PC-9 (cell line): Measurements from ENCODE around the gene GPI. TPM values are rescaled to one million over a fixed set of nuclear protein-coding genes. Genes with fewer than 3 reads are reported as not detected.

Experiments used
- BruUV-seq: library from RNA; stranded (reverse); fragments of 400-500 nt; replicated peaks from 2 replicates; lab custom pipeline; 2021; lab: Mats Ljungman, UMichigan
- CTCF ChIA-PET: fragments of 300-600 bp; sonication (Branson Sonifier 250); formaldehyde crosslinking; loops from one replicate; lab custom pipeline; 2022; ENCODE audit warnings: antibody characterized with exemption; lab: Charles Lee
- POLR2A ChIA-PET: fragments of 300-600 bp; sonication (Branson Sonifier 250); formaldehyde crosslinking; loops from one replicate; lab custom pipeline; 2022; ENCODE audit warnings: antibody characterized with exemption; ENCODE audit not compliant: unreplicated experiment; lab: Charles Lee
- DNase-seq, 2 experiments: peaks; one replicate each; pipeline versions ENCODE4 v3.0.0 to v3.0.0-alpha.2; 2015 to 2022; ENCODE audit warnings: mixed read lengths in 1 of 2
- H2AFZ ChIP-seq: fragments of 200-600 bp; sonication (generic); 2 replicates; pipeline ENCODE4 v1.8.1; 2017; ENCODE audit warnings: antibody characterized with exemption
- H3F3A ChIP-seq: fragments of 200-600 bp; sonication (generic); 2 replicates; pipeline ENCODE4 v1.8.1; 2017; ENCODE audit warnings: antibody characterized with exemption, mild to moderate bottlenecking, low read depth; ENCODE audit not compliant: insufficient read depth
- H3K27ac ChIP-seq: fragments of 200-600 bp; sonication (generic); 2 replicates; pipeline ENCODE4 v1.6.1; 2016; ENCODE audit warnings: mixed run types
- H3K27me3 ChIP-seq: fragments of 200-600 bp; sonication (generic); 2 replicates; pipeline ENCODE4 v1.6.1; 2016; ENCODE audit warnings: low read depth, mixed run types; ENCODE audit not compliant: insufficient read depth
- H3K36me3 ChIP-seq: fragments of 200-600 bp; sonication (generic); 2 replicates; pipeline ENCODE4 v1.6.1; 2016; ENCODE audit warnings: low read depth, mixed run types
- H3K4me1 ChIP-seq: fragments of 200-600 bp; sonication (generic); replicated peaks from 2 replicates; pipeline ENCODE4 v1.6.1; 2016; ENCODE audit warnings: mixed run types; ENCODE audit not compliant: insufficient read depth
- H3K4me2 ChIP-seq: fragments of 200-600 bp; sonication (generic); 2 replicates; pipeline ENCODE4 v1.6.1; 2017; ENCODE audit warnings: mixed run types
- H3K4me3 ChIP-seq: fragments of 200-600 bp; sonication (generic); 2 replicates; pipeline ENCODE4 v1.6.1; 2016; ENCODE audit warnings: mixed run types
- H3K79me2 ChIP-seq: fragments of 200-600 bp; sonication (generic); 2 replicates; pipeline ENCODE4 v1.6.1; 2017; ENCODE audit warnings: low read depth, mixed run types
- H3K9me2 ChIP-seq: fragments of 200-600 bp; sonication (generic); 2 replicates; pipeline ENCODE4 v1.8.1; 2017; ENCODE audit warnings: mild to moderate bottlenecking; ENCODE audit not compliant: insufficient read depth
- H3K9me3 ChIP-seq: fragments of 200-600 bp; sonication (generic); 2 replicates; pipeline ENCODE4 v1.8.1; 2016; ENCODE audit warnings: low read depth; ENCODE audit not compliant: insufficient read depth
- H4K20me1 ChIP-seq: fragments of 200-600 bp; sonication (generic); 2 replicates; pipeline ENCODE4 v1.8.1; 2017; ENCODE audit not compliant: insufficient read depth
- CTCF ChIP-seq: fragments of 200-600 bp; sonication (generic); conservative IDR thresholded peaks from 2 replicates; pipeline ENCODE4 v1.6.1; 2017; ENCODE audit warnings: mixed run types, antibody characterized with exemption, mild to moderate bottlenecking, moderate library complexity
- EZH2 ChIP-seq: fragments of 200-600 bp; sonication (generic); IDR thresholded peaks from 2 replicates; pipeline ENCODE4 v1.8.0; 2017; ENCODE audit warnings: antibody characterized with exemption, low read depth
- intact Hi-C: fragments of 100-400 bp; cut with micrococcal nuclease; formaldehyde crosslinking; loops from one replicate; pipeline ENCODE4 v1.10.0; 2022; ENCODE audit not compliant: unreplicated experiment
- total RNA-seq: library from RNA; stranded (reverse); gene quantifications from 2 replicates; pipeline ENCODE4 v1.2.3, GENCODE V29; 2021

GPI gene
- total RNA-seq, 1 experiment from 2014 or later, result 522 TPM

GRCh38 chr19:34359140-34359953, 5.6 kb upstream of the GPI start:
- H3K36me3 ChIP-seq, result no peaks in the 10 kb centered on the region
- ChIA-PET POLR2A (interaction anchor here (0.5 to 0.9 kb wide), 9 partner anchors 11 to 981 kb away, joined by 4 to 15 read pairs (median 4); partner anchors contain the start of gene WTIP), CTCF (interaction anchor here (0.5 to 0.6 kb wide), 2 partner anchors 33 to 96 kb away, joined by 3 to 10 read pairs; no protein-coding TSS in a partner anchor)
- DNase-seq, result peak; percentile 93 to 100
- H3K27me3 ChIP-seq, result no peaks in the 10 kb centered on the region
- H3F3A ChIP-seq, result peaks cover 29% of the 10 kb centered on the region; the same call in 1 of the 2 replicates
- H3K4me3 ChIP-seq, result peak overlapping the region; percentile 71
- TF ChIP-seq EZH2, result no peak
- peak; percentile 62 for TF ChIP-seq CTCF
- H3K9me2 ChIP-seq, result no peaks in the 10 kb centered on the region
- H3K27ac ChIP-seq, result peak overlapping the region; percentile 81
- intact Hi-C loops, result loop anchor here (5.0 kb wide), 1 partner anchor 68 kb away; the partner anchor contains the start of gene UBA2
- H3K4me1 ChIP-seq, result peaks cover 21% of the 10 kb centered on the region
- no TSS peak for BruUV-seq
- H3K4me2 ChIP-seq, result peak overlapping the region; percentile 77
- H3K79me2 ChIP-seq, result no peaks in the 10 kb centered on the region
- H4K20me1 ChIP-seq, result no peaks in the 10 kb centered on the region
- H3K9me3 ChIP-seq, result no peaks in the 10 kb centered on the region
- peak overlapping the region; percentile 84 for H2AFZ ChIP-seq

GRCh38 chr19:34359954-34360315, 5.1 kb upstream of the GPI start:
- H3K9me3 ChIP-seq, result no peaks in the 10 kb centered on the region
- POLR2A ChIA-PET, result interaction anchor here (0.6 to 0.9 kb wide), 4 partner anchors 11 to 853 kb away, joined by 4 to 5 read pairs (median 4); no protein-coding TSS in a partner anchor
- TSS peak; percentile 89 for BruUV-seq
- DNase-seq, result no peak
- peaks cover 21% of the 10 kb centered on the region for H3K4me1 ChIP-seq
- H3K4me2 ChIP-seq, result peak overlapping the region; percentile 77
- H3K27ac ChIP-seq, result peak overlapping the region; percentile 81
- H2AFZ ChIP-seq, result peak overlapping the region; percentile 68
- TF ChIP-seq EZH2, result no peak
- TF ChIP-seq CTCF, result no peak
- CTCF ChIA-PET, result interaction anchor here (0.5 kb wide), 1 partner anchor 33 kb away, joined by 3 read pairs; no protein-coding TSS in a partner anchor
- H3K9me2 ChIP-seq, result no peaks in the 10 kb centered on the region
- H3F3A ChIP-seq, result peaks cover 33% of the 10 kb centered on the region; the same call in 1 of the 2 replicates
- no peaks in the 10 kb centered on the region for H4K20me1 ChIP-seq
- H3K36me3 ChIP-seq, result no peaks in the 10 kb centered on the region
- intact Hi-C loops, result loop anchor here (5.0 kb wide), 1 partner anchor 67 kb away; the partner anchor contains the start of gene UBA2
- H3K4me3 ChIP-seq, result peak overlapping the region; percentile 71
- no peaks in the 10 kb centered on the region for H3K79me2 ChIP-seq
- no peaks in the 10 kb centered on the region for H3K27me3 ChIP-seq

GRCh38 chr19:34360354-34360909, 4.6 kb upstream of the GPI start:
- DNase-seq, result no peak
- no TSS peak for BruUV-seq
- Histone ChIP-seq H3K4me1 (peaks cover 21% of the 10 kb centered on the region), H3F3A (peaks cover 33% of the 10 kb centered on the region; the same call in 1 of the 2 replicates), H4K20me1 (no peaks in the 10 kb centered on the region), H2AFZ (no peak overlapping the region), H3K9me3 (no peaks in the 10 kb centered on the region), H3K9me2 (no peaks in the 10 kb centered on the region), H3K4me2 (peak overlapping the region; percentile 77), H3K27me3 (no peaks in the 10 kb centered on the region), H3K4me3 (peak overlapping the region; percentile 71; the same call in 1 of the 2 replicates), H3K27ac (peak overlapping the region; percentile 81), H3K79me2 (peaks cover 4% of the 10 kb centered on the region), H3K36me3 (no peaks in the 10 kb centered on the region)
- ChIA-PET CTCF (no interaction called here), POLR2A (no interaction called here)
- TF ChIP-seq CTCF (no peak), EZH2 (no peak)
- intact Hi-C loops, result no loop called here
